Thyroid gland (tissue), 4 donors: ENCODE measurements around the gene PIK3R5.

Experiments used
- CTCF ChIP-seq, 6 experiments: fragments of 200-600 bp in 3 of 6; fragments of 450-650 bp in 3 of 6; sonication (generic) in 3 of 6; IDR thresholded peaks; one replicate each; pipeline ENCODE4 v1.5.1; 2016 to 2019; ENCODE audit warnings: antibody characterized with exemption in 6 of 6, mild to moderate bottlenecking in 2 of 6, inconsistent platforms in 1 of 6, moderate library complexity in 1 of 6
- POLR2A ChIP-seq, 2 donors: fragments of 450-650 bp; IDR thresholded peaks; one replicate each; pipeline ENCODE4 v1.6.1; 2017; ENCODE audit warnings: antibody characterized with exemption in 2 of 2, mild to moderate bottlenecking in 2 of 2, moderate library complexity in 1 of 2

- no peak for TF ChIP-seq CTCF (IDR thresholded peaks at IDR 0.05)
- no peak for TF ChIP-seq POLR2A (IDR thresholded peaks at IDR 0.05)
Measured at GRCh38 chr17:8900207-8900606, 65.3 kb downstream of the PIK3R5 start.
